HTR-8/SVneo (cell line): Measurements from ENCODE around the gene MACROD2.

Experiments
- DNase-seq: peaks from one replicate; pipeline ENCODE4 v3.0.0; 2011; ENCODE audit warnings: low spot score, mixed read lengths; ENCODE audit not compliant: insufficient read length
- FAIRE-seq: peaks from 2 replicates; lab custom pipeline; 2011; peaks lifted over from hg19 to GRCh38; lab: Jason Lieb, UNC

The MACROD2 gene

DNA sequence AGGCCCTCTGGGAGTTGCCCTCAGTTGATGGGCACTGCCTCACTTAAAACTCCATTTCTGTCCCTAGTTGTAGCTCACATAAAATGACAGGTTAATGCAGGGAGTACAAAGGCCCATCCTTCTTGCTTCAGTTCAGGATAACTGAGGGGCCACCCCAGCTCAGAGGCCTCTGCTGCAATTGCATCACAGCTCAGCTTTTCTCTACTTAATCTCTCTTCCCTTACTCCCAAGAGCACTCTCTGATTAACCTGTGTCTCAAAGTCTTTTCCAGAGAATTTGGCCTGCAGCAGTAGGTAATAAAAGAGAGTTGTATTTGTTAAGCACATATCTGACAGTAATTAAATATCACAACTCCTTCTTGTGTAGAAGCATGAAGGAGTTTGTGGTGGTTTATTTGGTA, 383.0 kb downstream of the MACROD2 start:
- DNase-seq: no peak
- FAIRE-seq: no peak

DNA sequence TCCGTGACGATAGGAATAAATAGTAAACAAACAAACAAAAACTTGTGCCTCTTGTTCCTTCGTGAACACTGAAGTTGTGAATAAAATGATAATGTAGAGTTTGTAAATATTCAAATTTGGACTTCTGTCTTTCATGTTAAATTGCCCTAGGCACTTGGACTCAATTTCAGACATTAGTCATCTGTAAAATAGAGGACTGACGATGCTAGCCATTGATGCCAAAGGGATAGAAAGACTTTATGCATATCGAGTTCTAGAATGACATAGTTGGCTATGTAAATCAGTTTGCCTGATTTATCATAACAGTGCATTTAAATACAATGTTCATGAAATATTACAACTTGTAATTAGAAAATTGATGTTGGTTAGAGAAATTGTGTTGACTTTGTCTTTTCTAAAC, 388.0 kb downstream of the MACROD2 start:
- no peak for DNase-seq
- no peak for FAIRE-seq

DNA sequence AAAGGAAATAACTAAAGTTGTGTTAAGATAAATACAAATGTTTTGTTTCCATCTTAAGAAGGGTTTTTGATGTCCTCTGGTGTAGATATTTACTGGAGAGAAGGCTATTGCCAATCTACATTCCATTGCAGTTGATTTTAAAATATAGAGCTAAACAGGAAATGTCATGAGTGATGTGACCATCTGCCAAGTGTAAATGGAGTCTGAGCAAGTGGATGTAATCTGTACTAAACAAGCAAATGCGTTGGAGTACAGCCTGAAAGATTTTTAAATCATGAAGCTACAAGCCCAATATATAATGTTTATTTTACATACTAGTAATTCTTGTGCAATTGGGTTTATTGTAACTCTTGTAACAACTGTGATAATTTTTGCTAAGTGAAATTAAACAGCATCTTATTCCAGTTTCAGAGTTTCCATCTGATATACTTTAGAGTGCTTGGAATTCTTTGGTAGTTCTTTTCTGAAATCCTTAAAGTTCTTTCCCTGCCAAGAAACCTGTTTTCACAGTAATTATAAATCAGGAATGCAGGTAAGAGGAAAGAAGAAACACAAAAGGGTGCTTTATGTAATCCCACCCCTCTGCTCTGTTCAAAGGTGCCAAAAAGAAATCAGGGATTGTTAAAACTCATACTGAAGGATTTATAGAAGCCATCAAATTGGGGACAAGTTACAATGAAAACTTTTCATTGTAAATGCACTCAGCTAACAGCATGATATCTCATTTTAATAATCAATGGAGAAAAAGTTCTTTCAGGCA, 389.3 kb downstream of the MACROD2 start:
- DNase-seq (no peak), FAIRE-seq (no peak)

DNA sequence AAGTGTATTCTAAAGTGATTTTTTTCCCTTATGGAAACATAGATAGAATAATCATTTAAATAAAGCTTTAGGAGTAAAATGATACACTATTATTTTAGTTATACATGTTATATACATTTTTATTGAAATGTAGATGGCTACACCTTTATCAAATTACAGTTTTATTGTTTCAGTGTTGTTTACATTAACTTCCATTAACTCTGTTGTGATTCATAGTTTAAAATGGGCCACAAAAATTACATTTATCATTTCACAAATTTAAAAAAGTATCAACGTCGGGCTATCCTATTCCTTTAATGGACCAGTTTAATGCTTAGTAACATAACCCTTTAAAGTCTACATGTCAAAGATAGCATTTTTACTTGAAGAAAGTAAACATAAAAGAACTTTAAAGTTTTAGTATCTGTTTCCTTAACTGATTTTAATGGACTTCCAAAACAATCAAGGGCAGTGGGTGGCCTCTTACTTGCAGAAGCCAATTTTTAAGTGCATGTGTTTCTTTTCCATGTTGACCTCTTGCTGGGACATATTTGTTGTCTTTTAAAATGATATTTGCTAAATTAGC, 389.9 kb downstream of the MACROD2 start:
- DNase-seq (no peak), FAIRE-seq (no peak)

DNA sequence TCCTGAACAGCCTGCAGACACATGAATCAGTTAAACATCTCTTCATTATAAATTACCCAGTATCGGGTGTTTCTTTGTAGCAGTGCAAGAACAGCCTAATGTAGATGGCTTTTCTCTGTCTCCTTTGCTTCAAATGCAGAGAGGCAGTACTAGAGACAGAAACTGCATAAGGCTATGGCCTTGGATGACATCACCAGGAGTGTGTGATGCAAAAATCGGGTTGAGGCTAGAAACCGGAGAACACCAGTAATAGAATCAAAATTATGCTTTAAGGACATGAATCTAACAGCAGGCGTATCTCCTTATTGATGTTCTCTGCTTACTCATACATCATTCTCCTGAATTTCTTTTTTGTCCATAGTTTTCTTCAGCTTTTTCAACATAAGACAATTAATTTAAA, 391.4 kb downstream of the MACROD2 start:
- DNase-seq (no peak), FAIRE-seq (no peak)

DNA sequence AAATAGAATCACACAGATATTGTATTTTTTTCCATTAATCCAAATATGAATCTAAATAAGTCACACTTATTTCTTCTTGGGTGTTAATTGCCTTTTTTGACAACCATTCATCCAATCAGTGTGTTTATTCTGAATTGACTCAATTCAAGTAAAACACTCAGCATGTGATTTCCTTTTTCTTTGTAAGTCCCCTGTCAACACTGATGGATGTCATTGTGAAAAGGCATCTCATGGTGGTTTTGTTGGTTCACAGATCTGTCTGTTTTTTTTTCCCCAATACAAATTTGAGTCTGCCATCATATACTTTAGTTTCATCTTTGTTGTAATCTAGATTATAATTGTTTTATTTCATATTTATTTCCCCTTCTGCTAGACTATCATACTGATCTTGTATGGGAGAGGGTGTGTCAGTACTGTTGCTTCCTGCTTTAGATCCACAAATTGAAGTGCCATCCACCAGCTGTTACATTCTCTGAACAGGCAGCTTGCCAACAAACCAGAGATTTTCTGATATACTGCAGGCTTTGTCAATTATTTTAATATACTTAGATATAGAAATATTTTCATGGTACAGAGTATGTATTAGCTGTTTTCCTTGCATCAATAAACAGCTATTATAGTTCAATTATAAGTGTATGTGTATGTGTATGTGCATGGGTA, 406.3 kb downstream of the MACROD2 start:
- FAIRE-seq (no peak), DNase-seq (no peak)

DNA sequence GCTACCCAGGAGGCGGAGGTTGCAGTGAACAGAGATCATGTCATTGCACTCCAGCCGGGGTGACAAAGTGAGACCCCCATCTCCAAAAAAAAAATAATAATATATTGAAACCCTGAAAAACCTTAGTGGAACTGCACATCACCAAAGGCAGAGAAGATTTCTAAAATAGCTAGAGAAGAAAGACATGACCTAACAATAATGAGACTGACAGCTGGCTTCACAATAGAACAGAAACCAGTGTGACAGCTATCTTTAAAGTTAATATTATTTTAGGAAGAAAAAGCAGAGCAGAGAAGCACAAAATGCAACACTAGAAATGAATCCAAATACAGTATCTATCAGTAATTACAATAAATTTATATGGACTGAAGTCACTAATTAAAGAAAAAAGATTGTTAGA, 409.2 kb downstream of the MACROD2 start:
- DNase-seq (no peak), FAIRE-seq (no peak)

DNA sequence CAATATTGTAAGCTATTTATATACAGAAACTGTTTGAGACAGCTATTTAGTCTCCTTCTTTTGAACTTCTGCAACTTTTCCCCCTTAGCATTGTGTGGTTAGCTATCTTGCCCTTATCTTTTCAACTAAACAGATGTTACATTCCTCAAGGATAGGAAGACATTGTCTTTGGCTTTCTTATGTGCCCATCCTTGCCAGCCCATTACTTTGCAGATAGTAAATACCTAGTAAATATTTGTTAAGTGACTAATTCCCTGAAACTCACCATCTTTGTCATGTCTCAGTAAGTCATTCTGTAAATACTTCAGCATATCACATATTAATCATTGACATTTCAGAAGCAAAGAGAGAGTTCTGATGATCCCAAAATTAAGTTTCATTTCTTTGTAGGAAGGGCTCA, 411.2 kb downstream of the MACROD2 start:
- DNase-seq: no peak

DNA sequence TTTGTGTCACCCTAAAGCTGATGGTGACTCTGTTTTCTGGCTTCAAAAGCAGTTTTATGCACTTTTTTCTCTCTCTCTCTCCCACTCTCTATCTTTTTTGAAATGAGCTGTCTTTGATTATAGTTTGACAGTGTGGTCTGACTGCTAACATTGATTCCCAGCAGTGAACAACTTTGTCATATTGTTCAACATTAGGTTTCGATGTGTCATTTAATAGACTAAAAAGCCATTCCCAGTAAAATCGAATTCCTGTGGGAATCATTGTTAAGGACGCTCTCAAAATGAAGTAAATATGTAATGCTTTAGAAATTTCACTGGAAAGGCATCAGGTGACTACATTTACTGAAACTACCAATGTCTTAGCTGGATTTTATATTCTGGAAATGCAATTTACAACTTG, 412.0 kb downstream of the MACROD2 start:
- FAIRE-seq (no peak), DNase-seq (no peak)

More for the DNA sequence above, 411.2 kb downstream of the MACROD2 start:
- no peak for FAIRE-seq

DNA sequence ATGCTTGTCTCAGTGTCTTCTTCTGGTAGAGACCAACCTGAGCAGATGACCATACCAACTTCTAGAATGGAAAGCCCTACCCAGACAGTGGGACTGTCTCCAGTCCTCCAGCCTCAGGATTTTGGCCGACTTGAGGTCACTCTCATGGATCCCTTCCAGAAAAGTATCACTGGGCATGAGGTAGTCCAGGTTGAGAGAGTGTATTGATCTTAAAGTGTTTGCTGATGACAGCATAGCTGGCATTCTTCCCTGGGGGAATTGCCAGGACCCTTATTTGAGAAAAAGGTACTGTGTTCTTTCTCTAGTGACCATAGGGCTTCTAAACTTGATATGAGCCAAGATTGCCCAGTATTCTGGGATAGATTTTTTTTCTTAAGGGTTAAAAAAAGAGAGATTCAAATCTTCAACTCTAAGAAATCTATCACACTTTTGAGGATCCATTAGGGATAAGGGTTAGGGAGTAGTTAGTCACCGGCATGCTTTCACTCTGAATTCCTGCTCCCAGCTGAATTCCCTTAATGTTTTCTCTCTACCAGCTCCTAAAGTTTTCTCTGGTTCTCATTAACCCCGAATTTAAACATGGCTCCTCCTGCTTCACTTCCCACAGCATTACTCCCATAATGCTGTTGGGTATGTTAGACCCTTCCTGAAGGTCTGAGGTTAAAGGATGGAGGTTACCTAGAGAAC, 415.7 kb downstream of the MACROD2 start:
- FAIRE-seq (no peak), DNase-seq (no peak)

DNA sequence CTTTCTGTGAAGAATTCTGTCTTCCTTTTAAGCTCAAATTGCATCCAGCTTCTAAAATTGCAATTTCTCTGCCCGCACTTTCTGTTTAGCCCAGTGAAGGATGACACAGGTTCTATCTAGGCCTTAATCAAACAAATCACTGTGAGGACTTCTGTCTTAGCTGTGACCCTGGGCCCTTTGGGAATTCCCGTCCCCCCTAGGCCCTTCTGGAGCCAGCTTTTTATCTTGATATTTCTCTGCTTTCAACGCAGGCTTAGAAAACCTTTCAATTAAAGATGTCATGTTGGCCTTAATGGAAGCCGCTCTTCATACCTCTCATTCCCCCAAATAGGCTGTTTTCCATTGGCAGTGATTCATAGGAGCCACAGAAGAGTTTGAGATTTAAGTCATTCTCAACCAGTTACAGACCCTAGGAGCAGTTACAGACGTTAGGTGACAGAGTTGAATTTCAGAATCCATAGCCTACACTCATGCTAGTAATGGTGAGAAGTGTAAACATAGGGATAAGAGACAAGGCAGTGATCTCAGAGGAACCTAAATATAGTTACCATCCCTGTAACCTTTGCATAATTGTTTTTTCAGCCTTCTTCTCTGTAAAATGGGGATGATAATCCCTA, 416.9 kb downstream of the MACROD2 start:
- DNase-seq (no peak), FAIRE-seq (no peak)

DNA sequence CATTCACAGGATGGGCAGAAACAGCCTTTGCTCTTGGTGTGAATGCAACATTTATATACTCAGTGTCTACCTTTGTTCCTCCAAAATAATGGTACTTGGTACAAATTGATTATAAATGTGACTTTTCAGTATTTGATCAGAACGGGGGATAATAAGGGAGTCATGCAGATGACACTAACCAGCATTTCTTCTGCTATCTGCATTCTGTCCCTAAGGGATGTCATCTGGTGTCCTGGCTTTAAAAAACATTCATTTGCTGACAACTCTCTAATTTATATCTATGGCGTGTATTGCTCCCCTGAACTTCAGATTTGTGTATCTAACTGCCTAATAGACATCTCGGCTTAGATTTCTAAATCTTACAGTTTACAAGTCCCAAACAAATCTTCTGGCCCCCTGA, 418.5 kb downstream of the MACROD2 start:
- FAIRE-seq: no peak
- DNase-seq: no peak

DNA sequence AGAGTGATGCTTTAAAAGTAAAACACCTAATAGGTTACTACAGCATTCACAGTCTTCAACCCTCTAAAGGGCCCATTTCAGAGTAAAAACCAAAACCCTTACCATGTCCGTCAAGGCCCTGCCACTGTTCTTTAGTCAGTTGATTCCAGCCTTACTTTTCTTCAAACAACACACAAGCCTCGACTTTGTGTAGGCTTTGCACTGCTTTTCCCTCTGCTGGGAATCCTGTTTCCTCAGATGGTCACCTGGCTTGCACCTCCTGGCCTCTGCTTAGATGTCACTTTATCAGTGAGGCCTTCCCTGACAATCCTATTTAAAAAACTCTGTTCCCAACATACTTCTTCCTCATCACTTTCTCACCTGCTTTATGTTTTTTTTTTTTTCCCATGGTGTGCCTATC, 419.2 kb downstream of the MACROD2 start:
- DNase-seq (no peak), FAIRE-seq (no peak)

DNA sequence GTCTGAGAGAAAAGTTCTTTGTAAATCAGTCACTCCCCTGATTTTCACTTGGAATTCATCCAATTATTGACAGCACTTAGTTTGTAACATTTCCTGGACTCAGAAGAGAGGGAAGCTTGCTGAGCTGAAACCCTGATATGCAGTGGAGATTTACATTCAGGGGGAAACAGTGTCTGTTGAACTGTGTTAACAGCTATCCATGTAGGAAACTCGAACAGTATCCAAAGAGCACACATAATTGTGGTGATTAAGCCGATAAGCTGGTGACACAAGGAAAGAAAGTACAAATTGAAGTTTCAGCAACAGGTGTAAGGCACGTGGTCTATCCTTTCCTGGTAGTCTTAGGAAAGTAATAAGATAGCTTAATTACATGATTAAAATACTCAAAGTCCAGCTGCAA, 420.2 kb downstream of the MACROD2 start:
- FAIRE-seq: no peak

DNA sequence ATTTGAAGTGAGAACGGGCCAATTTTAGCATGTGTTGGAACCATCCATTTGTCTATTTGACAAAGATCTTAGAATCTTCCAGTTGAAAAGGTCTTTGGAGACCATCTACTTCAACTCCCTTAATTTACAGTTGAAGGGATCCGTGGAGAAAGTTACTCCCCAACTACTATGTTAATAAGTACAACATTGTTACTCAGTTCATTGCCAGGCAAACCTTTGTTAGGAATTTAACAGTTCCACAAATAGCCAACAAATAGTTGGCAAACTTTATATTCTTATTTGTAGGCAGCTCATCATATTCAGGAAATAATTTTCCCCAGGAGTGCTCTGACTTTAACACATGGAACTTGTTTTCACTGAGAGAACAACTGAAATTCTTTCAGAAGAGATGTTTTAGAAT, 423.1 kb downstream of the MACROD2 start:
- FAIRE-seq (no peak), DNase-seq (no peak)

More for the DNA sequence above, 420.2 kb downstream of the MACROD2 start:
- DNase-seq: no peak

DNA sequence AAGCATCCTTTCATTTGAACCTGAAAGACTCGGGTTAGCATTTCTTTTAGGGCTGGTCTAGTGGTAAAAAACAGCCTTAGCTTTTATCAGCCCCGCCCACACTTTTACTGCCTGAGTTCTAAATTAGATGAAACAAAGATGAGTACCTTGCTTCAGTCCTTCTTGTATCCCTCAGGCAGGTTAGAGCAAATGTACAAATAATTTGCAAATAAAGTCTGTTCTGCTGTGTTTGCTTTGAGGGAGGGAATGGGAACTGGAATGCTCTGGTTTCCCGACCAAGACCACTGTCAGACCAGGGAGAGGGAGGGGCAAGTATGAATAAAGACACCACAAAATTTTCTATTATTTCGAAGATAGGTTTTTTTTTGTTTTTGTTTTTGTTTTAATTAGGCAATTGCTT, 427.6 kb downstream of the MACROD2 start:
- no peak for FAIRE-seq

DNA sequence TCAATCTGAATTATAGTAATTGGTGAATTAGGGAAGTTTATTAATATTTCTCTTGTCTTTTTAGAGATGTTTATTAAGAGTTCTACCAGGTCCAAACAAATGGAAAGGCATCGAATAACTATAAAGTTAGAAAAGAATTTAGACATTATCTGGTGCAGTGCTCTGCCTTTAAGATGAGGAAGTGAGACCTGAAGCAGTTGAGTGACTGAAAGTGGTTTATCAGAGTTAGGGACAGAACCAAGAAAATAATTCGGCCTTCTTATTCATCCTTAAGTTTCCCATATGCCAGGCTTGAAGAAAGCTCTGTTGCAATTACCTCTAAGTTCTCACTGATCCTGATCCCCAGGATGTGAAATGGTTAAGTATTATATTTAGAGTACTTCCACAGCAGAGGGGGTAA, 436.3 kb downstream of the MACROD2 start:
- FAIRE-seq: no peak
- no peak for DNase-seq

More for the DNA sequence above, 427.6 kb downstream of the MACROD2 start:
- no peak for DNase-seq

DNA sequence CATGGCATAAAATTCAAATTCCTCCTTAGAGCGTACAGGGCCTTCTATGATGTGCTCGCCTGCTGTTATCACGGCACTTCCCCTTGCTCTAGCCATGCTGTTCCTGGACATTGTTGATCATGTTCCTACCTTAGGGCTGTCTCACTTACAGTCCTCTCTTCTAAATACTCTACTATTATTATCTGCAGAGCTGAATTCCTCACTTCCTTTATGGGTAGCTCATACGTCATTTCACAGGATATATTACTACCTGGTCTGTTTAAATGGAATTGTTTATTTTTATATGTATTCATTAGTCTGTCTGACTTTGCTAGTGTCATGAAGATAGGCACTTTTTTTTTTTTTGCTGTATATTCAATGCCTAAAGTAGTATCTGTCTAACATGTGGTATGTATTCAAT, 436.8 kb downstream of the MACROD2 start:
- DNase-seq (no peak), FAIRE-seq (no peak)

DNA sequence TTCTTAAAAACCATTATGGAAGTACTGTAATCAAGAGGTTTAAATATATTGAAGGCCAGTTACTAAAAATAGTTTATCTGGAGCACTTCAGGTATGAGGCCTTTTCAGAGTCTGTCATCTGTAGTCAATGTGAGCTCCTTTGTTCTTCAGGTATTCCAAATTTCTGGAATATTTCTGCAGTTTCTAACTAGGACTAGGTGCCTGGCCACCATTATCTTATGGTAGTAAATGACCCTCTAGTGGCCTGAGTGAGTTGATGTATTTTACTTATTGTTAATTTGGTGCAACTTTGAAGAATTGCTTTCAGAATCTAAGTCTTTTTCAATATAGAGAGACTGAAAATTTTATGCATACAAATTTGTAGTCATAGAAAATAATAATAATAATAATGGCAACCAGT, 437.3 kb downstream of the MACROD2 start:
- FAIRE-seq (no peak), DNase-seq (no peak)

DNA sequence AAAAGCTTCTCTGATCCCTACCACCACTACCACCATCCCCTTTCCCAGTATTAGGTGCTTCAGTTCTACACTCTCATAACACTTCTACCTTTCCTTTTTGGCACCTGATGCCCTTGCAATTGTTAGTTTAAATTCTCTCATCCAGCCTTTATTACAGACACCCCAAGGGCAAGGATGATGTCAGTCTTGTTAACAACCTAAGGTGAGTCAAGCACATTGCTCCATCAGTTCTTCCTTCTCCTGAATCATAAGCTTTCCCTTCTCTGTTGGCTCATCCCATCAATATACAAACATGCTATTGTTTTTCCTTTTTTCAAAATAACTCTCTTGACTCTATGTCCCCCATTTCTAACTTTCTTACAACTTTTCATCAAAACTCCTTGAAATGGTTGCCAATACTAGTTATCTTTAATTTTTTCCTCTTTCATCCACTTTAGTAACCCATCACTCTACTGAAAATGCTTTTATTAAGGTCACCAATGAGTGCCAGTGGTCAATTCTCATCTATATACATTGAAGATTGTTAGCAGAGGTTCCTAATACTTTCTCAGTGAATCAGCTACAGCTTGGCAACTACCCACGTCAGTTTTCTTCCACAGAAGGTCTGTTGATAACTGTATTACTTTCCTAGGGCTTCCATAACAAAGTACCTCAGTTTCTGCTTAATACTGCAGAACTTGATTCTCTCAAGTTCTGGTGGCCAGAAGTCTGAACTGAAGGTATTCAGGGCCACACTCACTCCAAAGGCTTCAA, 439.2 kb downstream of the MACROD2 start:
- FAIRE-seq: no peak
- DNase-seq: no peak
